ENCODE data around the gene ID1. TPM values are rescaled to one million over a fixed set of nuclear protein-coding genes. Genes with fewer than 3 reads are reported as not detected.
"Not testable (repeated sequence)": the region's sequence is repeated elsewhere in the genome, so short reads cannot be mapped to it uniquely, and the experiment has no call there.

ID1 gene
- polyA plus RNA-seq, 6 donors from 2014 or later, result 0.86 to 2.0 (median 1.1) TPM; not detected in 2

GRCh38 chr20:31617432-31618104 is 12.5 kb downstream of the ID1 start:
- Mint-ChIP-seq H3K9me3 (no peaks in the 10 kb centered on the region), H3K4me1 (peaks cover 5 to 36% (median 32%) of the 10 kb centered on the region in 3 donors), H3K27me3 (peaks cover 0 to 8% (median 5%) of the 10 kb centered on the region in 3 donors), H3K4me3 (peak overlapping the region in 4 of 8 donors; percentile 32 to 71 (median 42)), H3K27ac (peak overlapping the region in 3 of 6 donors; percentile 59 to 76 (median 72)), H3K36me3 (no peaks in the 10 kb centered on the region)
- DNase-seq, result peak; percentile 28
- ATAC-seq (ENCODE audit: low read depth in 2 of 2), result peak; percentile 25 to 67

GRCh38 chr20:31620246-31620645 is 15.2 kb downstream of the ID1 start:
- H3K27ac Mint-ChIP-seq, result peak overlapping the region in 1 of 6 donors; percentile 80
- peak overlapping the region in 2 of 8 donors; percentile 24 to 46 for H3K4me3 Mint-ChIP-seq
- DNase-seq (no peak), ATAC-seq (ENCODE audit: low read depth in 2 of 2) (no peak)
- peaks cover 0 to 1% (median 0%) of the 10 kb centered on the region in 7 donors for H3K9me3 Mint-ChIP-seq
- no peaks in the 10 kb centered on the region for H3K36me3 Mint-ChIP-seq
- peaks cover 0 to 8% (median 0%) of the 10 kb centered on the region in 3 donors for H3K27me3 Mint-ChIP-seq
- peaks cover 5 to 36% (median 29%) of the 10 kb centered on the region in 3 donors for H3K4me1 Mint-ChIP-seq

- H3K36me3 Mint-ChIP-seq; H3K9me3 Mint-ChIP-seq; H3K27me3 Mint-ChIP-seq; H3K4me3 Mint-ChIP-seq; ATAC-seq (ENCODE audit: low read depth in 2 of 2); DNase-seq: not testable (repeated sequence)
- peaks cover 0 to 32% (median 20%) of the 10 kb centered on the region in 3 donors for H3K4me1 Mint-ChIP-seq
- peak overlapping the region in 1 of 6 donors; percentile 56 for H3K27ac Mint-ChIP-seq
These were observed 18.0 kb downstream of the ID1 start for GRCh38 chr20:31623123-31623505.

- H3K9me3 Mint-ChIP-seq; H3K36me3 Mint-ChIP-seq; H3K4me3 Mint-ChIP-seq; H3K27ac Mint-ChIP-seq; H3K27me3 Mint-ChIP-seq; DNase-seq; ATAC-seq (ENCODE audit: low read depth in 2 of 2): not testable (repeated sequence)
- peaks cover 0 to 24% (median 19%) of the 10 kb centered on the region in 3 donors for H3K4me1 Mint-ChIP-seq
These were observed 21.4 kb downstream of the ID1 start for GRCh38 chr20:31626534-31626933.

- not testable (repeated sequence) for H3K4me3 Mint-ChIP-seq; ATAC-seq (ENCODE audit: low read depth in 2 of 2); H3K36me3 Mint-ChIP-seq; H3K27me3 Mint-ChIP-seq; H3K9me3 Mint-ChIP-seq; H3K27ac Mint-ChIP-seq; DNase-seq
- H3K4me1 Mint-ChIP-seq, result peaks cover 0 to 10% (median 5%) of the 10 kb centered on the region in 3 donors
These were observed 23.0 kb downstream of the ID1 start for GRCh38 chr20:31628057-31628456.

GRCh38 chr20:31630187-31630790 is 25.2 kb downstream of the ID1 start:
- peak overlapping the region in 2 of 6 donors; percentile 40 to 51 for H3K27ac Mint-ChIP-seq
- no peaks in the 10 kb centered on the region for H3K36me3 Mint-ChIP-seq
- H3K9me3 Mint-ChIP-seq, result peaks cover 0 to 4% (median 0%) of the 10 kb centered on the region in 7 donors

GRCh38 chr20:31632548-31633338 is 27.7 kb downstream of the ID1 start:
- no peaks in the 10 kb centered on the region for H3K27me3 Mint-ChIP-seq
- H3K27ac Mint-ChIP-seq, result peak overlapping the region in 2 of 6 donors; percentile 41 to 60
- peaks cover 0 to 2% (median 0%) of the 10 kb centered on the region in 7 donors for H3K9me3 Mint-ChIP-seq
- ATAC-seq (ENCODE audit: low read depth in 2 of 2), result no peak
- DNase-seq, result no peak
- H3K4me1 Mint-ChIP-seq, result peaks cover 0 to 10% (median 0%) of the 10 kb centered on the region in 3 donors
- no peaks in the 10 kb centered on the region for H3K36me3 Mint-ChIP-seq
- H3K4me3 Mint-ChIP-seq, result no peak overlapping the region

More at GRCh38 chr20:31630187-31630790, 25.2 kb downstream of the ID1 start:
- H3K27me3 Mint-ChIP-seq, result no peaks in the 10 kb centered on the region
- H3K4me3 Mint-ChIP-seq, result no peak overlapping the region
- peaks cover 0 to 10% (median 5%) of the 10 kb centered on the region in 3 donors for H3K4me1 Mint-ChIP-seq
- peak in 1 of 2 donors; percentile 14 for ATAC-seq (ENCODE audit: low read depth in 2 of 2)
- DNase-seq, result no peak

GRCh38 chr20:31633339-31633914 is 28.3 kb downstream of the ID1 start:
- H3K36me3 Mint-ChIP-seq, result no peaks in the 10 kb centered on the region
- peaks cover 0 to 5% (median 0%) of the 10 kb centered on the region in 3 donors for H3K27me3 Mint-ChIP-seq
- H3K27ac Mint-ChIP-seq, result peak overlapping the region in 2 of 6 donors; percentile 37 to 41
- no peaks in the 10 kb centered on the region for H3K9me3 Mint-ChIP-seq
- no peak for ATAC-seq (ENCODE audit: low read depth in 2 of 2)
- H3K4me1 Mint-ChIP-seq, result peaks cover 0 to 10% (median 0%) of the 10 kb centered on the region in 3 donors
- no peak overlapping the region for H3K4me3 Mint-ChIP-seq
- DNase-seq, result no peak

GRCh38 chr20:31637660-31638059 is 32.6 kb downstream of the ID1 start, which contains the start of gene COX4I2:
TSS of gene COX4I2 (plus strand) at chr20:31637912. CDS start at chr20:31639018, 1,106 bp downstream.
- Mint-ChIP-seq H3K27ac (peak within 1 kb of the TSS in 3 of 6 donors; percentile 79 to 86 (median 81)), H3K9me3 (no peaks in the 10 kb centered on the region), H3K36me3 (no peaks in the 10 kb centered on the region), H3K4me3 (peak within 1 kb of the TSS in 1 of 8 donors; percentile 22), H3K4me1 (peaks cover 0 to under 1% (median 0%) of the 10 kb centered on the region in 3 donors), H3K27me3 (peaks cover 0 to 18% (median 14%) of the 10 kb centered on the region in 3 donors)
- no peak for ATAC-seq (ENCODE audit: low read depth in 2 of 2)
- DNase-seq, result no peak

GRCh38 chr20:31638317-31638716 is 33.2 kb downstream of the ID1 start:
- H3K27ac Mint-ChIP-seq, result peak overlapping the region in 3 of 6 donors; percentile 79 to 86 (median 81)
- peaks cover 0 to 18% (median 14%) of the 10 kb centered on the region in 3 donors for H3K27me3 Mint-ChIP-seq
- H3K4me3 Mint-ChIP-seq, result peak overlapping the region in 1 of 8 donors; percentile 22
- no peaks in the 10 kb centered on the region for H3K9me3 Mint-ChIP-seq
- ATAC-seq (ENCODE audit: low read depth in 2 of 2), result no peak
- H3K4me1 Mint-ChIP-seq, result peaks cover 0 to 7% (median 0%) of the 10 kb centered on the region in 3 donors
- DNase-seq, result no peak
- no peaks in the 10 kb centered on the region for H3K36me3 Mint-ChIP-seq

- H3K27ac Mint-ChIP-seq, result no peak overlapping the region
- H3K9me3 Mint-ChIP-seq, result no peaks in the 10 kb centered on the region
- peaks cover 0 to 7% (median 0%) of the 10 kb centered on the region in 3 donors for H3K4me1 Mint-ChIP-seq
- H3K27me3 Mint-ChIP-seq, result peaks cover 0 to 18% (median 14%) of the 10 kb centered on the region in 3 donors
- H3K4me3 Mint-ChIP-seq, result no peak overlapping the region
- no peak for ATAC-seq (ENCODE audit: low read depth in 2 of 2)
- no peaks in the 10 kb centered on the region for H3K36me3 Mint-ChIP-seq
- no peak for DNase-seq
These were observed 33.7 kb downstream of the ID1 start for GRCh38 chr20:31638816-31639215.

- H3K27me3 Mint-ChIP-seq, result peaks cover 0 to 18% (median 14%) of the 10 kb centered on the region in 3 donors
- no peak for DNase-seq
- peak overlapping the region in 1 of 6 donors; percentile 28 for H3K27ac Mint-ChIP-seq
- no peak overlapping the region for H3K4me3 Mint-ChIP-seq
- peaks cover 0 to 7% (median 0%) of the 10 kb centered on the region in 3 donors for H3K4me1 Mint-ChIP-seq
- no peak for ATAC-seq (ENCODE audit: low read depth in 2 of 2)
- H3K9me3 Mint-ChIP-seq, result no peaks in the 10 kb centered on the region
- H3K36me3 Mint-ChIP-seq, result no peaks in the 10 kb centered on the region
These were observed 35.2 kb downstream of the ID1 start for GRCh38 chr20:31640259-31640658.

- Mint-ChIP-seq H3K27me3 (peaks cover 0 to 18% (median 14%) of the 10 kb centered on the region in 3 donors), H3K4me1 (peaks cover 0 to 7% (median 0%) of the 10 kb centered on the region in 3 donors), H3K36me3 (no peaks in the 10 kb centered on the region), H3K4me3 (no peak overlapping the region), H3K27ac (peak overlapping the region in 1 of 6 donors; percentile 47), H3K9me3 (no peaks in the 10 kb centered on the region)
- ATAC-seq (ENCODE audit: low read depth in 2 of 2), result no peak
- DNase-seq, result no peak
These were observed 36.3 kb downstream of the ID1 start for GRCh38 chr20:31641391-31641790.

Data from naive B cell (primary cell).